B cell (primary cell): ENCODE measurements around the gene PPM1J. TPM values are rescaled to one million over a fixed set of nuclear protein-coding genes. Genes with fewer than 3 reads are reported as not detected.

Source experiments
- ATAC-seq: fragments of 200-7000 bp; cut with Tn5 transposase; one replicate; pipeline ENCODE4 v1.10.0; 2021; ENCODE audit warnings: low read depth, mild to moderate bottlenecking, moderate number of reproducible peaks, moderate library complexity
- CTCF ChIA-PET: fragments of 350-600 bp; sonication (Branson Sonifier 250); formaldehyde crosslinking; loops from one replicate; lab custom pipeline; 2021; ENCODE audit warnings: antibody characterized with exemption, inconsistent platforms; lab: Charles Lee
- POLR2A ChIA-PET: fragments of 350-600 bp; sonication (Branson Sonifier 250); formaldehyde crosslinking; loops from one replicate; lab custom pipeline; 2021; ENCODE audit warnings: antibody characterized with exemption; lab: Charles Lee
- DNase-seq: peaks from one replicate; pipeline ENCODE4 v3.0.0; 2013
- H2AFZ ChIP-seq: 2 replicates; pipeline ENCODE4 v1.6.1; 2012; ENCODE audit warnings: mild to moderate bottlenecking, low read depth, low read length; ENCODE audit not compliant: insufficient read depth, poor library complexity, severe bottlenecking
- H3K27ac ChIP-seq, 2 donors: 1 replicate in 1 of 2; 2 replicates in 1 of 2; pipeline ENCODE4 v1.5.1; 2012 to 2013; ENCODE audit warnings: low read length in 2 of 2, mild to moderate bottlenecking in 2 of 2, moderate library complexity in 1 of 2
- H3K27me3 ChIP-seq, 4 experiments: fragments of 200-600 bp in 1 of 4; sonication (generic) in 1 of 4; replicated peaks in 1 of 4; 1 replicate in 2 of 4; 2 replicates in 2 of 4; pipeline versions ENCODE4 v1.6.1 to v1.7.0; 2013 to 2016; ENCODE audit warnings: low read length in 3 of 4, mild to moderate bottlenecking in 2 of 4, mixed read lengths in 1 of 4, moderate library complexity in 1 of 4; ENCODE audit not compliant: insufficient read depth in 4 of 4, control insufficient read depth in 3 of 4; ENCODE audit errors: control extremely low read depth in 1 of 4
- H3K36me3 ChIP-seq, 2 experiments: replicated peaks in 1 of 2; 1 replicate in 1 of 2; 2 replicates in 1 of 2; pipeline versions ENCODE4 v1.6.1 to v1.7.1; 2013; ENCODE audit warnings: low read length in 1 of 2; ENCODE audit not compliant: insufficient read depth in 2 of 2, control insufficient read depth in 1 of 2; ENCODE audit errors: control extremely low read depth in 1 of 2, extremely low read depth in 1 of 2
- H3K4me1 ChIP-seq, 2 donors: fragments of 200-600 bp in 1 of 2; sonication (generic) in 1 of 2; 1 replicate in 1 of 2; 2 replicates in 1 of 2; pipeline versions ENCODE4 v1.5.1 to v1.6.1; 2013 to 2017; ENCODE audit warnings: low read length in 2 of 2; ENCODE audit not compliant: control insufficient read depth in 2 of 2, insufficient read depth in 2 of 2
- H3K4me2 ChIP-seq: replicated peaks from 2 replicates; pipeline ENCODE3; 2012; ENCODE audit warnings: mild to moderate bottlenecking, low read depth, low read length; ENCODE audit not compliant: poor library complexity, severe bottlenecking
- H3K4me3 ChIP-seq, 5 experiments: fragments of 200-600 bp in 1 of 5; sonication (generic) in 1 of 5; 1 replicate in 3 of 5; 2 replicates in 2 of 5; pipeline versions ENCODE4 v1.5.1 to v1.7.0; 2011 to 2016; ENCODE audit warnings: low read length in 4 of 5, mild to moderate bottlenecking in 4 of 5, low read depth in 2 of 5, control low read depth in 1 of 5, moderate library complexity in 1 of 5; ENCODE audit not compliant: insufficient read depth in 1 of 5; ENCODE audit errors: control extremely low read depth in 1 of 5, extremely low read depth in 1 of 5
- H3K79me2 ChIP-seq: fragments of 200-600 bp; sonication (generic); one replicate; pipeline ENCODE4 v1.6.0; 2016; ENCODE audit warnings: low read length; ENCODE audit not compliant: control insufficient read depth, insufficient read depth
- H3K9ac ChIP-seq: fragments of 200-600 bp; sonication (generic); 2 replicates; pipeline ENCODE4 v1.6.1; 2017; ENCODE audit warnings: mild to moderate bottlenecking, low read length, moderate library complexity
- H3K9me3 ChIP-seq, 3 donors: one replicate each; pipeline versions ENCODE4 v1.6.1 to v1.7.1; 2013; ENCODE audit warnings: low read length in 2 of 3; ENCODE audit not compliant: control insufficient read depth in 2 of 3, insufficient read depth in 1 of 3; ENCODE audit errors: control extremely low read depth in 1 of 3
- H4K20me1 ChIP-seq: 2 replicates; pipeline ENCODE4 v1.6.0; 2012; ENCODE audit warnings: mild to moderate bottlenecking, low read length; ENCODE audit not compliant: insufficient read depth, control insufficient read depth, poor library complexity, severe bottlenecking
- H3K27ac Mint-ChIP-seq: one replicate; pipeline ENCODE4 v1.8.0; 2021; ENCODE audit warnings: mixed read lengths
- H3K27me3 Mint-ChIP-seq: one replicate; pipeline ENCODE4 v1.8.0; 2021; ENCODE audit warnings: mixed read lengths
- H3K4me1 Mint-ChIP-seq: one replicate; pipeline ENCODE4 v1.8.0; 2021; ENCODE audit warnings: mixed read lengths
- H3K4me3 Mint-ChIP-seq: one replicate; pipeline ENCODE4 v1.8.0; 2021; ENCODE audit warnings: mixed read lengths
- H3K9me3 Mint-ChIP-seq: one replicate; pipeline ENCODE4 v1.8.0; 2022; ENCODE audit warnings: mixed read lengths; ENCODE audit not compliant: insufficient read depth
- CTCF ChIP-seq: fragments of 200-600 bp; IDR thresholded peaks from one replicate; pipeline ENCODE4 v1.8.0; 2022; ENCODE audit warnings: antibody characterized with exemption, mild to moderate bottlenecking
- EZH2 ChIP-seq: IDR thresholded peaks from 2 replicates; pipeline ENCODE4 v1.6.1; 2012; ENCODE audit warnings: borderline replicate concordance, low read depth, mild to moderate bottlenecking, moderate library complexity, low read length; ENCODE audit not compliant: insufficient read depth, poor library complexity, severe bottlenecking
- WGBS: methylation state at CpG from one replicate; pipeline ENCODE4 v1.1.5; 2013; ENCODE audit warnings: missing lambda C conversion rate; ENCODE audit not compliant: insufficient coverage; 5-methylcytosine and 5-hydroxymethylcytosine counted together
- intact Hi-C: fragments of 100-400 bp; cut with micrococcal nuclease; formaldehyde crosslinking; loops from one replicate; pipeline ENCODE4 v1.10.0; 2022
- polyA plus RNA-seq: library from polyadenylated mRNA; depleted of rRNA; stranded (reverse); fragments of >200 nt; gene quantifications from 2 replicates; pipeline ENCODE4 v1.2.3, GENCODE V29; 2012
- total RNA-seq, 2 donors: library from RNA; stranded (reverse); fragments of 120-200 nt in 1 of 2; gene quantifications; 1 replicate in 1 of 2; 2 replicates in 1 of 2; pipeline versions ENCODE4 v1.2.3 to v1.2.4, GENCODE V29; 2013 to 2022

The PPM1J gene
- total and polyA plus RNA-seq, 2 donors (not counting 1 experiment from before 2014, with no cell fraction given): 2.1 to 7.5 TPM

- H3K4me2 ChIP-seq: no peak overlapping the region
- H2AFZ ChIP-seq: no peak overlapping the region
- H4K20me1 ChIP-seq: no peaks in the 10 kb centered on the region
- WGBS: 55% methylated on average over 3 of the region's 3 CpGs
- no peak overlapping the region for H3K4me3 ChIP-seq
- ATAC-seq (no peak), DNase-seq (no peak)
- H3K4me1 ChIP-seq: no peaks in the 10 kb centered on the region
- Mint-ChIP-seq H3K27me3 (no peaks in the 10 kb centered on the region), H3K9me3 (no peaks in the 10 kb centered on the region), H3K4me1 (peaks cover 6% of the 10 kb centered on the region), H3K4me3 (no peak overlapping the region), H3K27ac (no peak overlapping the region)
- no peaks in the 10 kb centered on the region for H3K79me2 ChIP-seq
- no peaks in the 10 kb centered on the region for H3K9me3 ChIP-seq
- no peaks in the 10 kb centered on the region for H3K27me3 ChIP-seq
- CTCF ChIA-PET: interaction anchor here (1.0 kb wide), 1 partner anchor 11 kb away, joined by 3 read pairs; no protein-coding TSS in a partner anchor
- peaks cover 2 to 8% of the 10 kb centered on the region in 2 experiments for H3K36me3 ChIP-seq
- H3K27ac ChIP-seq: no peak overlapping the region
- no peak overlapping the region for H3K9ac ChIP-seq
- POLR2A ChIA-PET: no interaction called here
- intact Hi-C loops: no loop called here
- no peak for TF ChIP-seq EZH2
- TF ChIP-seq CTCF: no peak
Observed at GRCh38 chr1:112686417-112686816, 28.7 kb downstream of the PPM1J start.

- Histone ChIP-seq H3K27me3 (no peaks in the 10 kb centered on the region), H3K4me1 (no peaks in the 10 kb centered on the region), H4K20me1 (no peaks in the 10 kb centered on the region), H3K27ac (no peak overlapping the region), H3K9me3 (no peaks in the 10 kb centered on the region), H3K9ac (no peak overlapping the region), H3K36me3 (peaks cover 2 to 8% of the 10 kb centered on the region in 2 experiments), H2AFZ (no peak overlapping the region), H3K4me3 (no peak overlapping the region), H3K79me2 (peaks cover 2% of the 10 kb centered on the region), H3K4me2 (no peak overlapping the region)
- no peak for TF ChIP-seq CTCF
- TF ChIP-seq EZH2: no peak
- H3K27ac Mint-ChIP-seq: no peak overlapping the region
- WGBS: 92% methylated on average over 5 of the region's 5 CpGs
- POLR2A ChIA-PET: no interaction called here
- H3K4me1 Mint-ChIP-seq: peaks cover 6% of the 10 kb centered on the region
- H3K27me3 Mint-ChIP-seq: no peaks in the 10 kb centered on the region
- no peak overlapping the region for H3K4me3 Mint-ChIP-seq
- CTCF ChIA-PET: interaction anchor here (1.0 kb wide), 1 partner anchor 11 kb away, joined by 3 read pairs; no protein-coding TSS in a partner anchor
- no peak for DNase-seq
- intact Hi-C loops: no loop called here
- ATAC-seq: no peak
- no peaks in the 10 kb centered on the region for H3K9me3 Mint-ChIP-seq
Observed at GRCh38 chr1:112685913-112686312, 29.2 kb downstream of the PPM1J start.
